PC-3 (cell line): ENCODE data around the gene ARMC3. TPM values are rescaled to one million over a fixed set of nuclear protein-coding genes. Genes with fewer than 3 reads are reported as not detected.

Experiments
- ATAC-seq: fragments of 200-7000 bp; cut with Tn5 transposase; 2 replicates; pipeline ENCODE4 v1.9.1; 2020; ENCODE audit warnings: mild to moderate bottlenecking, moderate library complexity
- BruUV-seq: library from RNA; stranded (reverse); fragments of 400-500 nt; replicated peaks from 2 replicates; lab custom pipeline; 2021; lab: Mats Ljungman, UMichigan
- CTCF ChIA-PET: fragments of 300-600 bp; sonication (Branson Sonifier 250); formaldehyde crosslinking; loops from one replicate; lab custom pipeline; 2022; ENCODE audit warnings: antibody characterized with exemption; lab: Charles Lee
- POLR2A ChIA-PET: fragments of 300-600 bp; sonication (Branson Sonifier 250); formaldehyde crosslinking; loops from one replicate; lab custom pipeline; 2022; ENCODE audit warnings: antibody characterized with exemption; ENCODE audit not compliant: unreplicated experiment; lab: Charles Lee
- DNase-seq: peaks from one replicate; pipeline ENCODE4 v3.0.0-alpha.2; 2015
- H2AFZ ChIP-seq: fragments of 300-600 bp; sonication (generic); 2 replicates; pipeline ENCODE4 v1.6.0; 2016; ENCODE audit warnings: antibody characterized with exemption, low read length
- H3F3A ChIP-seq: fragments of 300-600 bp; sonication (generic); one replicate; pipeline ENCODE4 v1.6.0; 2017; ENCODE audit warnings: antibody characterized with exemption, low read length, control low read depth, mild to moderate bottlenecking; ENCODE audit not compliant: unreplicated experiment
- H3K27ac ChIP-seq: fragments of 300-600 bp; sonication (generic); 2 replicates; pipeline ENCODE4 v1.5.1; 2016; ENCODE audit warnings: mild to moderate bottlenecking, low read length
- H3K27me3 ChIP-seq: fragments of 300-600 bp; sonication (generic); 2 replicates; pipeline ENCODE4 v1.6.1; 2016; ENCODE audit warnings: low read length, mixed read lengths
- H3K36me3 ChIP-seq: fragments of 300-600 bp; sonication (generic); 2 replicates; pipeline ENCODE4 v1.6.1; 2016; ENCODE audit warnings: low read depth, mixed run types, low read length, mixed read lengths
- H3K4me1 ChIP-seq: fragments of 300-600 bp; sonication (generic); 2 replicates; pipeline ENCODE4 v1.5.1; 2016; ENCODE audit warnings: low read length; ENCODE audit not compliant: insufficient read depth
- H3K4me2 ChIP-seq: fragments of 300-600 bp; sonication (generic); 2 replicates; pipeline ENCODE4 v1.6.0; 2016; ENCODE audit warnings: low read length
- H3K4me3 ChIP-seq: fragments of 300-600 bp; sonication (generic); 2 replicates; pipeline ENCODE4 v1.5.1; 2016; ENCODE audit warnings: mild to moderate bottlenecking, low read length, mixed read lengths
- H3K79me2 ChIP-seq: fragments of 300-600 bp; sonication (generic); 2 replicates; pipeline ENCODE4 v1.6.1; 2017; ENCODE audit warnings: low read length, mixed read lengths
- H3K9ac ChIP-seq: fragments of 300-600 bp; sonication (generic); 2 replicates; pipeline ENCODE4 v1.6.0; 2016; ENCODE audit warnings: mild to moderate bottlenecking, low read length
- H3K9me2 ChIP-seq: fragments of 300-600 bp; sonication (generic); replicated peaks from 2 replicates; pipeline ENCODE4 v1.6.1; 2016; ENCODE audit warnings: mixed run types, low read length, mixed read lengths
- H3K9me3 ChIP-seq: fragments of 300-600 bp; sonication (generic); 2 replicates; pipeline ENCODE4 v1.6.1; 2016; ENCODE audit warnings: low read length, mixed read lengths
- H4K20me1 ChIP-seq: fragments of 300-600 bp; sonication (generic); 2 replicates; pipeline ENCODE4 v1.6.1; 2016; ENCODE audit warnings: low read length, mixed read lengths
- CTCF ChIP-seq: fragments of 300-600 bp; sonication (generic); conservative IDR thresholded peaks from 2 replicates; pipeline ENCODE4 v1.5.1; 2017; ENCODE audit warnings: antibody characterized with exemption, low read depth, mild to moderate bottlenecking, low read length
- EZH2 ChIP-seq: fragments of 300-600 bp; sonication (generic); IDR thresholded peaks from one replicate; pipeline ENCODE4 v1.6.1; 2017; ENCODE audit warnings: antibody characterized with exemption, mild to moderate bottlenecking, low read length; ENCODE audit not compliant: unreplicated experiment
- EZH2phosphoT487 ChIP-seq: fragments of 300-600 bp; sonication (generic); IDR thresholded peaks from 2 replicates; pipeline ENCODE4 v1.6.1; 2018; ENCODE audit warnings: mild to moderate bottlenecking, antibody characterized with exemption, low read length, borderline replicate concordance
- intact Hi-C: fragments of 100-400 bp; cut with micrococcal nuclease; formaldehyde crosslinking; loops from 2 replicates; pipeline ENCODE4 v1.9.0; 2023
- total RNA-seq: library from RNA; depleted of rRNA; stranded (reverse); fragments of >200 nt; gene quantifications from 2 replicates; pipeline ENCODE4 v1.2.3, GENCODE V29; 2014

The ARMC3 gene
- total RNA-seq, 1 experiment from 2014 or later, result 0.18 TPM

- Histone ChIP-seq H4K20me1 (no peaks in the 10 kb centered on the region), H3K4me3 (no peak overlapping the region), H3F3A (no peaks in the 10 kb centered on the region), H3K27ac (no peak overlapping the region), H3K27me3 (no peaks in the 10 kb centered on the region; the same call in 1 of the 2 replicates), H3K79me2 (no peaks in the 10 kb centered on the region), H3K4me1 (no peaks in the 10 kb centered on the region), H2AFZ (no peak overlapping the region), H3K9me3 (no peaks in the 10 kb centered on the region), H3K9me2 (no peaks in the 10 kb centered on the region), H3K36me3 (no peaks in the 10 kb centered on the region), H3K9ac (no peak overlapping the region), H3K4me2 (no peak overlapping the region)
- CTCF ChIA-PET, result interaction anchor here (0.6 kb wide), 1 partner anchor 56 kb away, joined by 3 read pairs; no protein-coding TSS in a partner anchor
- ATAC-seq, result no peak
- POLR2A ChIA-PET, result no interaction called here
- BruUV-seq, result no TSS peak
- intact Hi-C loops, result no loop called here
- TF ChIP-seq EZH2phosphoT487 (no peak), CTCF (no peak), EZH2 (no peak)
- DNase-seq, result no peak
Measured at GRCh38 chr10:22992621-22993020, 64.8 kb downstream of the ARMC3 start.

GRCh38 chr10:22993314-22993713 is 65.5 kb downstream of the ARMC3 start:
- POLR2A ChIA-PET, result no interaction called here
- Histone ChIP-seq H3K79me2 (no peaks in the 10 kb centered on the region), H3K4me1 (no peaks in the 10 kb centered on the region), H3K27ac (no peak overlapping the region), H3K9me3 (no peaks in the 10 kb centered on the region), H3F3A (no peaks in the 10 kb centered on the region), H3K9ac (no peak overlapping the region), H3K36me3 (no peaks in the 10 kb centered on the region), H4K20me1 (no peaks in the 10 kb centered on the region), H3K4me2 (no peak overlapping the region), H3K9me2 (no peaks in the 10 kb centered on the region), H3K27me3 (no peaks in the 10 kb centered on the region; the same call in 1 of the 2 replicates), H2AFZ (no peak overlapping the region), H3K4me3 (no peak overlapping the region)
- DNase-seq (no peak), ATAC-seq (no peak)
- TF ChIP-seq EZH2, result no peak
- TF ChIP-seq EZH2phosphoT487, result no peak
- TF ChIP-seq CTCF, result no peak
- intact Hi-C loops, result no loop called here
- no TSS peak for BruUV-seq
- CTCF ChIA-PET, result interaction anchor here (0.6 kb wide), 1 partner anchor 57 kb away, joined by 3 read pairs; no protein-coding TSS in a partner anchor

GRCh38 chr10:22997096-22997495 is 69.2 kb downstream of the ARMC3 start:
- ChIA-PET CTCF (no interaction called here), POLR2A (no interaction called here)
- Histone ChIP-seq H3K27ac (no peak overlapping the region), H3K79me2 (no peaks in the 10 kb centered on the region), H3F3A (no peaks in the 10 kb centered on the region), H3K9me3 (no peaks in the 10 kb centered on the region), H3K9me2 (no peaks in the 10 kb centered on the region), H3K4me1 (no peaks in the 10 kb centered on the region), H3K36me3 (no peaks in the 10 kb centered on the region), H3K4me2 (no peak overlapping the region), H2AFZ (no peak overlapping the region), H3K4me3 (no peak overlapping the region), H3K27me3 (peaks cover 7% of the 10 kb centered on the region), H4K20me1 (no peaks in the 10 kb centered on the region), H3K9ac (no peak overlapping the region)
- TF ChIP-seq EZH2phosphoT487 (no peak), EZH2 (no peak), CTCF (no peak)
- ATAC-seq (no peak), DNase-seq (no peak)
- intact Hi-C loops, result no loop called here
- no TSS peak for BruUV-seq
